ENCODE results near the gene GNG11.
"Not testable (repeated sequence)": the region's sequence is repeated elsewhere in the genome, so short reads cannot be mapped to it uniquely, and the experiment has no call there.

Gene GNG11

GRCh38 chr7:93902777-93903423 is 18.6 kb upstream of the GNG11 start:
- no peak for DNase-seq
- peak; percentile 55 to 68 for TF ChIP-seq CTCF (IDR thresholded peaks at IDR 0.05)
- no peak overlapping the region for H3K27ac ChIP-seq
- no peaks in the 10 kb centered on the region for H3K36me3 ChIP-seq
- H3K9me3 ChIP-seq: no peaks in the 10 kb centered on the region
- no peak overlapping the region for H3K4me3 ChIP-seq
- intact Hi-C loops (cut with DNase I; ENCODE audit: low total_unique reads): loop anchor here (10.0 kb wide), 1 partner anchor 102 kb away; the partner anchor contains the start of gene BET1
- H3K4me1 ChIP-seq: no peaks in the 10 kb centered on the region
- H3K27me3 ChIP-seq: no peaks in the 10 kb centered on the region

DNA sequence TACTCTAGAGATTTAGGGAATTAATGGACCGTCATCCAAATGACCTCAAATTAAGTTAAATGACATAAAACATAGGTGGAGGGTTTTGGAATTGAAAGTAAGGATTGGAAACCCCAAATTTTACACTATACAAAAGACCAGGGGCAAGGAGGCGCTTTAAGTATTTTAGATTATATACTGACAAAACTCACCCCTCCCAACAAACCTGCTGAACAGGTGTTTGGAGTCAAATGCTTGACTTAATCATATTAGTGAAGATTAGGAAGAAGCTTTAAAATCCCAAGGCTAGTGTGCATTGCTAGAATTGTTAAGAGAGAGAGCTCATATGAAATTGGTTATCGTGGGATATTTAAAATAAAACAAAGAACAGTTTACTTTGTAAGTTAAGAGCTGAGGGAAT is 15.3 kb upstream of the GNG11 start, which contains the start of gene GNGT1:
Gene GNGT1 (plus strand): TSS at position 301 of the 400 bp plus-strand sequence. CDS start 180 bp downstream, outside the sequence.
- Histone ChIP-seq H3K9me3 (no peaks in the 10 kb centered on the region), H3K27me3 (no peaks in the 10 kb centered on the region), H3K27ac (no peak within 1 kb of the TSS), H3K4me3 (no peak within 1 kb of the TSS), H3K4me1 (peaks cover 0 to 7% (median 2%) of the 10 kb centered on the region in 4 donors), H3K36me3 (no peaks in the 10 kb centered on the region)
- DNase-seq: no peak
- no peak for TF ChIP-seq CTCF (IDR thresholded peaks at IDR 0.05)
- intact Hi-C loops (cut with DNase I; ENCODE audit: low total_unique reads): loop anchor here (10.0 kb wide), 1 partner anchor 99 kb away; the partner anchor contains the start of gene BET1

- DNase-seq: peak in 1 of 2 donors; percentile 37
Measured at GRCh38 chr7:93910076-93910994, 11.2 kb upstream of the GNG11 start.

GRCh38 chr7:93911242-93911641 is 10.3 kb upstream of the GNG11 start:
- H3K9me3 ChIP-seq; H3K4me1 ChIP-seq; intact Hi-C loops (cut with DNase I; ENCODE audit: low total_unique reads); H3K27me3 ChIP-seq; DNase-seq; H3K4me3 ChIP-seq; H3K27ac ChIP-seq; H3K36me3 ChIP-seq: not testable (repeated sequence)

More at GRCh38 chr7:93910076-93910994, 11.2 kb upstream of the GNG11 start:
- Histone ChIP-seq H3K4me3 (no peak overlapping the region), H3K36me3 (no peaks in the 10 kb centered on the region), H3K27me3 (no peaks in the 10 kb centered on the region), H3K4me1 (peaks cover 0 to 7% (median 2%) of the 10 kb centered on the region in 4 donors), H3K27ac (no peak overlapping the region), H3K9me3 (no peaks in the 10 kb centered on the region)
- intact Hi-C loops (cut with DNase I; ENCODE audit: low total_unique reads): no loop called here
- TF ChIP-seq CTCF (IDR thresholded peaks at IDR 0.05): no peak

DNA sequence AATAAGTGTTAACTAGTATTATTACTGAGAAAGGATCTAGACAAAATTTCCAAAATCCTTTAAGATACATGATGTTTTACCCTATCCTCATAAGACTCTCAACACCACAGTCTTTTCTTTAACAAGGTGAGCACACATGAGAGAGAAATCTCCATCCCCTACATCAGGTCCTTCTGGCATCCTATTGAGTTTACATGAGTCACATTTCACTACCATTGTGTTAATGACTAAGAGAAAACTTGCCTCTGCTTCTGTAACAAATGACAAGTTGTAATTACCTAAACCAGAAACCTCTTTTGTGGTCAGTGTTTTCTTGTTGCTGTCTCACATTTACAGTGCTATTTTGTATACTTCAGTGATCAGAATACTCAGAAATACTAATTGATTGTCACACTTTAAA is 9.9 kb upstream of the GNG11 start:
- DNase-seq; intact Hi-C loops (cut with DNase I; ENCODE audit: low total_unique reads); H3K27me3 ChIP-seq; H3K27ac ChIP-seq; H3K4me3 ChIP-seq; H3K36me3 ChIP-seq; H3K4me1 ChIP-seq; H3K9me3 ChIP-seq: not testable (repeated sequence)

- no peaks in the 10 kb centered on the region for H3K36me3 ChIP-seq
- no peak for DNase-seq
- no peak overlapping the region for H3K27ac ChIP-seq
- H3K4me1 ChIP-seq: peaks cover 0 to 7% (median 2%) of the 10 kb centered on the region in 4 donors
- H3K9me3 ChIP-seq: no peaks in the 10 kb centered on the region
- no peak overlapping the region for H3K4me3 ChIP-seq
- no peaks in the 10 kb centered on the region for H3K27me3 ChIP-seq
- no peak for TF ChIP-seq CTCF (IDR thresholded peaks at IDR 0.05)
- intact Hi-C loops (cut with DNase I; ENCODE audit: low total_unique reads): no loop called here
Measured at GRCh38 chr7:93913197-93913596, 8.3 kb upstream of the GNG11 start.

Measured in tibial artery (tissue), 4 donors.